Ascending aorta (tissue), 2 donors: Measurements from ENCODE around the gene ATF5. TPM values are rescaled to one million over a fixed set of nuclear protein-coding genes. Genes with fewer than 3 reads are reported as not detected.

Experiments
- DNase-seq, 2 donors: peaks; one replicate each; pipeline ENCODE4 v3.0.0-alpha.2; 2019; ENCODE audit warnings: low spot score in 2 of 2
- H3K27ac ChIP-seq, 2 donors: fragments of 200-600 bp; sonication (generic); one replicate each; pipeline ENCODE4 v1.5.1; 2016 to 2017; ENCODE audit warnings: mild to moderate bottlenecking in 1 of 2
- H3K27me3 ChIP-seq: fragments of 200-600 bp; sonication (generic); one replicate; pipeline ENCODE4 v1.5.1; 2017
- H3K36me3 ChIP-seq, 2 donors: fragments of 200-600 bp; sonication (generic); one replicate each; pipeline ENCODE4 v1.5.1; 2016
- H3K4me1 ChIP-seq, 2 donors: fragments of 200-600 bp; sonication (generic); one replicate each; pipeline ENCODE4 v1.5.1; 2016 to 2017; ENCODE audit warnings: mild to moderate bottlenecking in 1 of 2
- H3K4me3 ChIP-seq, 2 donors: fragments of 200-600 bp; sonication (generic); one replicate each; pipeline ENCODE4 v1.5.1; 2016 to 2017; ENCODE audit warnings: mild to moderate bottlenecking in 1 of 2
- H3K9me3 ChIP-seq, 2 donors: fragments of 200-600 bp; sonication (generic); one replicate each; pipeline ENCODE4 v1.5.1; 2016
- CTCF ChIP-seq, 3 experiments: fragments of 200-600 bp in 2 of 3; fragments of 450-650 bp in 1 of 3; sonication (generic) in 2 of 3; IDR thresholded peaks; one replicate each; pipeline ENCODE4 v1.5.1; 2016 to 2019; ENCODE audit warnings: antibody characterized with exemption in 3 of 3, mild to moderate bottlenecking in 1 of 3, moderate library complexity in 1 of 3
- intact Hi-C: fragments of 100-400 bp; cut with DNase I; formaldehyde crosslinking; loops from one replicate; pipeline ENCODE4 v1.15.1; 2023
- total RNA-seq: library from RNA; depleted of rRNA; stranded (reverse); fragments of >200 nt; gene quantifications from one replicate; pipeline ENCODE4 v1.1.0, GENCODE V29; 2016

ATF5 gene
- total RNA-seq: 4.3 TPM

- peak within 1 kb of the TSS; percentile 71 to 88 for H3K4me3 ChIP-seq
- intact Hi-C loops: loop anchor here (2.0 kb wide), 1 partner anchor 52 kb away; the partner anchor contains the start of genes AKT1S1 and TBC1D17
- peaks cover 4 to 14% of the 10 kb centered on the region in 2 donors for H3K36me3 ChIP-seq
- no peaks in the 10 kb centered on the region for H3K27me3 ChIP-seq
- peak within 1 kb of the TSS; percentile 73 to 91 for H3K27ac ChIP-seq
- H3K9me3 ChIP-seq: no peaks in the 10 kb centered on the region
- H3K4me1 ChIP-seq: peaks cover 3 to 13% of the 10 kb centered on the region in 2 donors
- peak; percentile 50 to 93 for DNase-seq
- TF ChIP-seq CTCF (IDR thresholded peaks at IDR 0.05): no peak
Measured at GRCh38 chr19:49929121-49929610, at the start of gene ATF5, which contains the start of gene NUP62. Gene ATF5, plus strand, starts transcription at chr19:49929205. Its CDS starts 1,646 bp downstream, at chr19:49930851. Gene NUP62, minus strand, starts transcription at chr19:49929504. Its CDS starts 19,697 bp downstream, at chr19:49909807.

GRCh38 chr19:49879243-49879963 lies 49.6 kb upstream of the ATF5 start:
- Histone ChIP-seq H3K36me3 (peaks cover 53 to 54% of the 10 kb centered on the region in 2 donors), H3K9me3 (no peaks in the 10 kb centered on the region), H3K27me3 (no peaks in the 10 kb centered on the region), H3K4me3 (no peak overlapping the region), H3K27ac (no peak overlapping the region), H3K4me1 (peaks cover 11 to 23% of the 10 kb centered on the region in 2 donors)
- no peak for TF ChIP-seq CTCF (IDR thresholded peaks at IDR 0.05)
- intact Hi-C loops: no loop called here
- no peak for DNase-seq

- H3K27me3 ChIP-seq: no peaks in the 10 kb centered on the region
- H3K27ac ChIP-seq: no peak overlapping the region
- peaks cover 11 to 17% of the 10 kb centered on the region in 2 donors for H3K4me1 ChIP-seq
- H3K36me3 ChIP-seq: peaks cover 62 to 63% of the 10 kb centered on the region in 2 donors
- no peak for DNase-seq
- no peak overlapping the region for H3K4me3 ChIP-seq
- no peaks in the 10 kb centered on the region for H3K9me3 ChIP-seq
- intact Hi-C loops: no loop called here
- TF ChIP-seq CTCF (IDR thresholded peaks at IDR 0.05): no peak
Measured at GRCh38 chr19:49880162-49880869, 48.7 kb upstream of the ATF5 start.

GRCh38 chr19:49881186-49881585 lies 47.8 kb upstream of the ATF5 start:
- DNase-seq: no peak
- H3K36me3 ChIP-seq: peaks cover 67 to 68% of the 10 kb centered on the region in 2 donors
- no peaks in the 10 kb centered on the region for H3K9me3 ChIP-seq

More at GRCh38 chr19:49881186-49881585, 47.8 kb upstream of the ATF5 start:
- no peaks in the 10 kb centered on the region for H3K27me3 ChIP-seq
- peaks cover 7 to 13% of the 10 kb centered on the region in 2 donors for H3K4me1 ChIP-seq
- no peak for TF ChIP-seq CTCF (IDR thresholded peaks at IDR 0.05)
- H3K27ac ChIP-seq: no peak overlapping the region
- intact Hi-C loops: no loop called here
- no peak overlapping the region for H3K4me3 ChIP-seq
